Large intestine (tissue), 3 donors: ENCODE measurements around the gene GRWD1. TPM values are rescaled to one million over a fixed set of nuclear protein-coding genes. Genes with fewer than 3 reads are reported as not detected.

Experiments
- DNase-seq, 2 donors: peaks; one replicate each; pipeline versions ENCODE4 v3.0.0 to v3.0.0-alpha.2; 2013
- H3K27ac ChIP-seq: one replicate; pipeline ENCODE4 v1.5.1; 2013; ENCODE audit warnings: low read length
- H3K27me3 ChIP-seq: 2 replicates; pipeline ENCODE4 v1.6.1; 2013; ENCODE audit warnings: low read length; ENCODE audit not compliant: control insufficient read depth, insufficient read depth
- H3K36me3 ChIP-seq: 2 replicates; pipeline ENCODE4 v1.6.1; 2013; ENCODE audit warnings: low read length; ENCODE audit not compliant: control insufficient read depth, insufficient read depth
- H3K4me1 ChIP-seq: one replicate; pipeline ENCODE4 v1.6.1; 2013; ENCODE audit warnings: low read length; ENCODE audit not compliant: control insufficient read depth, insufficient read depth
- H3K4me3 ChIP-seq: one replicate; pipeline ENCODE4 v1.5.1; 2013; ENCODE audit warnings: low read length
- H3K9me3 ChIP-seq: one replicate; pipeline ENCODE4 v1.6.1; 2013; ENCODE audit warnings: mild to moderate bottlenecking, low read depth, low read length, moderate library complexity; ENCODE audit not compliant: control insufficient read depth
- WGBS: methylation state at CpG from one replicate; pipeline ENCODE4 v1.1.5; 2013; ENCODE audit warnings: low lambda C conversion rate; ENCODE audit not compliant: insufficient coverage; 5-methylcytosine and 5-hydroxymethylcytosine counted together
- polyA plus RNA-seq: library from polyadenylated mRNA; unstranded; fragments of 120-200 nt; gene quantifications from one replicate; pipeline ENCODE4 v1.2.1, GENCODE V29; 2013

Gene GRWD1
- polyA plus RNA-seq, 1 donor = 19.3 TPM

DNA sequence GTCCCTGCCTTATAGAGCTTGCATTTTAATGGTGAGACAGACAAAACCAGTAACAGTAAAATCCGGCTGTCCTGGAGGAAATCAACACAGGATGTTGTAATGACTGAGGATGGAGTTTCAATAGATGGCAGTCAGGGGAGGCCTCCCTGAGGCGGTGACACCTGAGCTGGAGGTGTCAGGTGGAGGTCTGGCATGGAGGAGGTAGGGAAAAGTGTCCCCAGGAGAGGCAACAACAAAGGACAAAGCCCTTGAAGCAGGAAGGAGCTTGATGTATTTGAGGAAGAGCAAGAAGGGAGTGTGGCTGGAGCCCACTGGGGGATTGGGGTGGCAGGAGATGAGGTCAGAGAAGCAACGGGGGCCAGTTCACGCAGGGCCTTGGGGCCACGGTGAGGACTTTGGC is 44.5 kb upstream of the GRWD1 start:
- Histone ChIP-seq H3K27ac (no peak overlapping the region), H3K4me1 (peaks cover 9% of the 10 kb centered on the region), H3K4me3 (no peak overlapping the region), H3K27me3 (peaks cover 24% of the 10 kb centered on the region), H3K9me3 (peaks cover 8% of the 10 kb centered on the region), H3K36me3 (no peaks in the 10 kb centered on the region)
- no peak for DNase-seq
- no CpG with 5 or more reads among the region's 5 CpGs for WGBS

DNA sequence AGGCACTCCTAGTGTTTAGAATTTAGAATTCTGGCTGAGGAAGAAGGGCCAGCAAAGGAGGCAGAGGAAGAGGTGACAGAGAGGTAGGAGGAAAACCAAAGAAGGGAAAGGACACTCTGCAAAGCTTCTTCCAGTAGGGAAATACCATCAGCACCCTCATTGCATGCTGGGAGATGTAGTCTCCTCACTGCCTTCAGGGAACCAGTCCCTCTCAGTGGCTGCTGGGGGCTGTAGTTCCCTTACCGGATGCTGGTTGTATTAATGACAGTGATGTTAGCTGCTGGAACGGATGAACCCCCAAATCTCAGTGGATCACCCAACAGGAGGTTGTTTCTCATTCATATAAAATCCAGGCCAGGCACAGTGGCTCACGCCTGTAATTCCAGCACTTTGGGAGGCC is 42.2 kb upstream of the GRWD1 start:
- H3K36me3 ChIP-seq = no peaks in the 10 kb centered on the region
- DNase-seq = peak; percentile 64 to 68
- H3K4me1 ChIP-seq = no peaks in the 10 kb centered on the region
- no peak overlapping the region for H3K27ac ChIP-seq
- peaks cover 8% of the 10 kb centered on the region for H3K9me3 ChIP-seq
- H3K4me3 ChIP-seq = no peak overlapping the region
- WGBS = no CpG with 5 or more reads among the region's 3 CpGs
- peaks cover 5% of the 10 kb centered on the region for H3K27me3 ChIP-seq

DNA sequence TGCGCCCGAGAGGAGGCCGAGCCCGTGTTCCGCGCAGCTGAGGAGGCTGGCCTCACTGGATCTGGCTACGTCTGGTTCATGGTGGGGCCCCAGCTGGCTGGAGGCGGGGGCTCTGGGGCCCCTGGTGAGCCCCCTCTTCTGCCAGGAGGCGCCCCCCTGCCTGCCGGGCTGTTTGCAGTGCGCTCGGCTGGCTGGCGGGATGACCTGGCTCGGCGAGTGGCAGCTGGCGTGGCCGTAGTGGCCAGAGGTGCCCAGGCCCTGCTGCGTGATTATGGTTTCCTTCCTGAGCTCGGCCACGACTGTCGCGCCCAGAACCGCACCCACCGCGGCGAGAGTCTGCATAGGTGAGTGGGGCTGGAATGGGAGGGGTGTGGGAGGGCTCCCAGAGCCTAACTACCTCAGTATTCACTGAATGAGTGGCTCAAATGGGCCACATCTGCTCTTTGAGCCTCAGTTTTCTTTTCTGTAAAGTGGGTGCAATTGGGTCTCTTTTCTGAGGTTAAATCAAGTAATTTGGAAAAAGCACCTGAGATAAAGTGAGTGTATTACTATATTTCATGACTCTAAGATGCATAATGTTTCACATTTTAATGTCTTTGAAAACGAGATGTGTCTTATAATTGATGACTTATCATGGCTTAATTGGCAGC is 40.6 kb upstream of the GRWD1 start:
- no peaks in the 10 kb centered on the region for H3K9me3 ChIP-seq
- no CpG with 5 or more reads among the region's 27 CpGs for WGBS

DNA sequence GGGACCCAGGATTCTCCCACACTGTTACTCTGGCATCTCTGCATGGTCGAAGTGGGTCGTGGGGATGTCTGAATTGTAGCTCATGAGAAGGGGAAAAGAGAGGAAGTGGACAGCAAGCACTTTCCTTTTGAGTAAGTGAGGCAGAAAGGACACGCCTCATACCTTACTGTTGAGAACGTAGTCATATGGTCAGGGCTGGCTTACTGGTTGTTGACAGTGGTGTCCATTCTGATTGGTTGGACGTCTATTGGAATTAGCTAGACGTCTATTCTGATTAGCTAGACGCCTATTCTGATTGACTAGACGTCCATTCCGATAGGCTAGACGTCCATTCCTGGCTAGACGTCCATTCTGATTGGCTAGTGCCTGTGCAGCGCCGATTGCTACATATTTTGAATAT is 39.9 kb upstream of the GRWD1 start:
- no peaks in the 10 kb centered on the region for H3K36me3 ChIP-seq
- H3K4me3 ChIP-seq = no peak overlapping the region
- peaks cover 5% of the 10 kb centered on the region for H3K27me3 ChIP-seq
- H3K27ac ChIP-seq = no peak overlapping the region
- no peaks in the 10 kb centered on the region for H3K4me1 ChIP-seq
- no peaks in the 10 kb centered on the region for H3K9me3 ChIP-seq
- WGBS = no CpG with 5 or more reads among the region's 13 CpGs
- no peak for DNase-seq

More for the DNA sequence above, 40.6 kb upstream of the GRWD1 start:
- DNase-seq = no peak
- Histone ChIP-seq H3K27ac (no peak overlapping the region), H3K27me3 (peaks cover 5% of the 10 kb centered on the region), H3K4me3 (no peak overlapping the region), H3K36me3 (no peaks in the 10 kb centered on the region), H3K4me1 (no peaks in the 10 kb centered on the region)

DNA sequence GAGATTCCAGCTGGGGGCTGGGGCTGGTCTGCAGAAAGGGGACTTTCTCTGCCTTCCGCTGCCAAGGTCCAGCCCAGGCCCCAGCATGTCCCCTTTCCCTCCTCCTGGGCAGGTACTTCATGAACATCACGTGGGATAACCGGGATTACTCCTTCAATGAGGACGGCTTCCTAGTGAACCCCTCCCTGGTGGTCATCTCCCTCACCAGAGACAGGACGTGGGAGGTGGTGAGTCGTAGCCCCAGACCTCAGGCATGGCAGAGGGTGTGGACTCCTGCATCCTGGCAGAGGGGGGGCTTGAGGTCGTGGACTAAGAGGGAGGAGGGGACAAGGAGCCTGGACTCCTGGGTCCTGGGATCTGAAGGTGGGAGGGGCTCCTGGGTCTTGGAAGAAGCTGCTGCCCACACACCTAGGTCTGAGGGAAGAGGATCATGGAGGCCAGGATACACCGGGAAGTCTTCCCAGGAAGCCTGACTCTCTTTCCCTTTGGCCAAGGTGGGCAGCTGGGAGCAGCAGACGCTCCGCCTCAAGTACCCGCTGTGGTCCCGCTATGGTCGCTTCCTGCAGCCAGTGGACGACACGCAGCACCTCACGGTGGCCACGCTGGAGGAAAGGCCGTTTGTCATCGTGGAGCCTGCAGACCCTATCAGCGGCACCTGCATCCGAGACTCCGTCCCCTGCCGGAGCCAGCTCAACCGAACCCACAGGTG is 31.8 kb upstream of the GRWD1 start:
- no peak for DNase-seq
- Histone ChIP-seq H3K4me1 (peaks cover 19% of the 10 kb centered on the region), H3K4me3 (peak overlapping the region; percentile 27), H3K36me3 (no peaks in the 10 kb centered on the region), H3K9me3 (no peaks in the 10 kb centered on the region), H3K27me3 (peaks cover 29% of the 10 kb centered on the region), H3K27ac (no peak overlapping the region)
- WGBS = no CpG with 5 or more reads among the region's 24 CpGs

DNA sequence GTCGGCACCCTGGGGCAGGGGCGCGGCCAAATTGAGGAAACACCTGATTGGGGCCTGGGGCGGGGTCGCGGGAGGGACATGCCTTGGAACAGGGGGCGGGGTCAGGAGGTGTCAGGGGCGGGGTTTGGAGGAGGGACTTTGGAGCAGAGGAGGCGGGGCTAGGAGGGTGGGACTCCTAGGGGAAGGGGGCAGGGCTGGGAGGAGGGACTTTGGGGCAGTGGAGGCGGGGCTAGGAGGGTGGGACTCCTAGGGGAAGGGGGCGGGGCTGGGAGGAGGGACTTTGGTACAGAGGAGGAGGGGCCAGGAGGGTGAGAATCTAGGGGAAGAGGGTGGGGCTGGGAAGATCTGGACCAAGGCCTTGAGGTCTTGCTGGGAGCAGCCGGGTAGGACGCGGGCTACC is 30.4 kb upstream of the GRWD1 start:
- Histone ChIP-seq H3K9me3 (peaks cover 2% of the 10 kb centered on the region), H3K27me3 (peaks cover 29% of the 10 kb centered on the region), H3K4me1 (peaks cover 19% of the 10 kb centered on the region), H3K27ac (no peak overlapping the region), H3K4me3 (peak overlapping the region; percentile 27), H3K36me3 (no peaks in the 10 kb centered on the region)
- WGBS = no CpG with 5 or more reads among the region's 14 CpGs
- DNase-seq = peak; percentile 80 to 82

DNA sequence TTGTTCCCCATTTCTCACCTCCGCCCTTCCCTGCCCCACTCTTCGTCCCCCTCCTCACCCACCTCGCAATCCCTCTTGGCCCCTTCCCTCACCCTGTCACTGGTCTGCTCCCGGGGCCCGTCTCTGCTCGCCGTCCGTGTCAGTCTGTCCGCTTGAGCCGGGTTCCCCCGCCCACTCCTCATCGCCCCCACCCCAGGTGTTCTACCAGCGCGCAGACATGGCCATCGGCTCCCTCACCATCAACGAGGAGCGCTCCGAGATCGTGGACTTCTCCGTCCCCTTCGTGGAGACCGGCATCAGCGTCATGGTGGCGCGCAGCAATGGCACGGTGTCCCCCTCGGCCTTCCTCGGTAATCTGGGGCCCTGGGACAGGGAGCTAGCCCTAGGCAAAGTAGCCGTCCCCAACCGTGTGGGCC is 30.0 kb upstream of the GRWD1 start:
- H3K27ac ChIP-seq = no peak overlapping the region
- no CpG with 5 or more reads among the region's 30 CpGs for WGBS
- peaks cover 29% of the 10 kb centered on the region for H3K27me3 ChIP-seq
- H3K4me3 ChIP-seq = peak overlapping the region; percentile 20
- peaks cover 19% of the 10 kb centered on the region for H3K4me1 ChIP-seq
- no peaks in the 10 kb centered on the region for H3K36me3 ChIP-seq
- peaks cover 2% of the 10 kb centered on the region for H3K9me3 ChIP-seq
- no peak for DNase-seq

DNA sequence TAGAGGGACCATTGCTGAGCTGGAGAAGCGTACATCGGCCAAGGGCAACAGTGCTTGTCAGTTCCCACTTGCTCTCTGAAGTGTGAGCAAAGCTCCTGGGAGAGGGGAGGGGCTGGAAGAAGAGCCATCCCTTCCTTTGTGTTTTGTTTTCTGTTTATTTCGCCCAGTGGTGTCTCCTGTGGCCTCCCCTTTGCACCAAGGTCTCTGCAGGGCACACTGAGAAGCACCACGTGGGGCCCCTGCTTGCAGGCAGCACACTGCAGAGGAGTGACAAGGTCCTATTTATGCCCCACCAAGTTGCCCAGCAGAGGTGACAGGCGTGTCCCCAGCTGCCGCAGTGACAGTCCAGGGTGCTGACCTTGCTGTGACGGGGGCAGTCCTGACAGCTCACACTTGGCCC is 28.4 kb upstream of the GRWD1 start:
- Histone ChIP-seq H3K27ac (no peak overlapping the region), H3K36me3 (no peaks in the 10 kb centered on the region), H3K27me3 (peaks cover 29% of the 10 kb centered on the region), H3K4me1 (peaks cover 19% of the 10 kb centered on the region), H3K9me3 (peaks cover 2% of the 10 kb centered on the region), H3K4me3 (no peak overlapping the region)
- no CpG with 5 or more reads among the region's 7 CpGs for WGBS
- peak in 1 of 2 donors; percentile 30 for DNase-seq

DNA sequence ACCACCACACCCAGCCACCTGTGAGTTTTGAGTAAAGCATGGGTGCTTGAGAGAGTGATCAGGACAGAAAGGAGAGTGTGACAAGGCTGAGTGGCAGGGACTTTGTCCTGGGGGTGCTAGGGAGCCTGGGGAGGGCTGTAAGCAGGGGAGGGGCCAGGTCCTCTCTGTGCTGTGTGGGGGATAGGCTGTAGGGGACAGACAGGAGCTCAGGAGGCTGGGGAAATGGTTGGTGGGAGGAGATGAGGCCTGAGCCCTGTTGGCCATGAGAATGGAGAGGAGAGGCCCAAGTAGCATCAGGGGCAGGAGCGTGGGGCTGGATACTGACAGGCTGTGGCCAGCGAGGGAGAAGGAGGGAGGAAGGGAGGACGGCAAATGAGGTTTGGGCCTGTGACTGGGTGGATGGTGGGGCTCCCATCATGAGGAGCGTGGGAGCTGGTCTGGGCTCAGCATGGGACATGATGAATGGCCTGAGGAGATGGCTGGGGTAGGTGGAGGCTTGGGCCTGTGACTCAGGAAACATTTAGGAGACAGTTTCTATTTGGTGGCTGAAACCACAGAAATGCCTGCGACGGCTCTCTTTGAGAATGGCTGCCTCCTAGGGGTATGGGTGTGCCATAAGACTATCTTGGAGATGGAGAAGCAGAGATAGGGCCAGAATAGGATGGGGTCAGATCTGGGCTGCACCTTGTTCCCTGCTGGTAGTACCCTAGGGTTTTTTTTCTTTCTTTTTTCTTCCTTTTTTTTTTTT is 27.3 kb upstream of the GRWD1 start:
- no peaks in the 10 kb centered on the region for H3K36me3 ChIP-seq
- DNase-seq = peak in 1 of 2 donors; percentile 36
- peaks cover 2% of the 10 kb centered on the region for H3K9me3 ChIP-seq
- H3K4me3 ChIP-seq = no peak overlapping the region
- H3K4me1 ChIP-seq = peaks cover 19% of the 10 kb centered on the region
- peaks cover 29% of the 10 kb centered on the region for H3K27me3 ChIP-seq
- H3K27ac ChIP-seq = no peak overlapping the region
- whole genome bisulfite sequencing = no CpG with 5 or more reads among the region's 6 CpGs

DNA sequence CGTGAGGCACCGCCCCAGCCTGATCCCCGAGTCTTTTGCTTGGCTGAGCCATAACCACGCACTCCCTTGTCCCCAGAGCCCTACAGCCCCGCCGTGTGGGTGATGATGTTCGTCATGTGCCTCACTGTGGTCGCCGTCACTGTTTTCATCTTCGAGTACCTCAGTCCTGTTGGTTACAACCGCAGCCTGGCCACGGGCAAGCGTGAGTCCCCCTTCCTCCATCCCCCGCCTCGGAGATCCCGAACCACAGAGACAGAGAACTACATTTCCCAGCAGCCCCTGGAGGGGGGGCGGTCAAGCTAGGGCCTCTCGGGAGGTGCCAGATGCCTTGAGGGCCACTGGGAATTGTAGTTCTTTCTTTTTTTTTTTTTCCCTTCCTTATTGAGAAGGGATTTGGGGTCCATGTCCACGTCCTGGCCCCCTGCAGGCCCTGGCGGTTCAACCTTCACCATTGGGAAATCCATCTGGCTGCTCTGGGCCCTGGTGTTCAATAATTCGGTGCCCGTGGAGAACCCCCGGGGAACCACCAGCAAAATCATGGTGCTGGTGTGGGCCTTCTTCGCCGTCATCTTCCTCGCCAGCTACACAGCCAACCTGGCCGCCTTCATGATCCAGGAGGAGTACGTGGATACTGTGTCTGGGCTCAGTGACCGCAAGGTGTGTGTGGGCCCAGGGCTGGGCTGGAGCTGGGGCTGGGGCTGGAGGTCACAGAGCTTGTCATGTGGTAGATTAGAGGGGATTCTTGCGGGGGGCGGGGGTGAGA is 26.4 kb upstream of the GRWD1 start:
- H3K27me3 ChIP-seq = peaks cover 21% of the 10 kb centered on the region
- peak in 1 of 2 donors; percentile 43 for DNase-seq
- no peaks in the 10 kb centered on the region for H3K36me3 ChIP-seq
- peaks cover 2% of the 10 kb centered on the region for H3K9me3 ChIP-seq
- no peak overlapping the region for H3K4me3 ChIP-seq
- H3K27ac ChIP-seq = no peak overlapping the region
- WGBS = no CpG with 5 or more reads among the region's 31 CpGs
- H3K4me1 ChIP-seq = peaks cover 16% of the 10 kb centered on the region
